HG03066 (cell line): ENCODE data around the gene EIF3F.

Experiments
- ATAC-seq: cut with Tn5 transposase; IDR thresholded peaks from one replicate; pipeline ENCODE4 v1.9.1; 2021; ENCODE audit warnings: low read depth; ENCODE audit not compliant: unreplicated experiment

The EIF3F gene

GRCh38 chr11:7986768-7987559, at the start of gene EIF3F:
Gene EIF3F, plus strand, starts transcription at chr11:7987337. Its CDS starts 16 bp downstream, at chr11:7987353.
- peak; percentile 94 for ATAC-seq

- ATAC-seq: no peak
These were observed 46.0 kb upstream of the EIF3F start for GRCh38 chr11:7941146-7941545.

GRCh38 chr11:7941608-7942007, 45.5 kb upstream of the EIF3F start, which contains the start of gene OR10A3:
Gene OR10A3, minus strand, starts transcription at chr11:7941708. Its CDS starts 2,188 bp downstream, at chr11:7939520.
- ATAC-seq: no peak

- no peak for ATAC-seq
These were observed 43.0 kb upstream of the EIF3F start for GRCh38 chr11:7944123-7944522.

- no peak for ATAC-seq
These were observed 37.2 kb upstream of the EIF3F start for GRCh38 chr11:7949934-7950333.

GRCh38 chr11:7955191-7955590, 31.9 kb upstream of the EIF3F start:
- ATAC-seq: no peak

GRCh38 chr11:7964261-7964660, 22.9 kb upstream of the EIF3F start:
- no peak for ATAC-seq

GRCh38 chr11:7964873-7965272, 22.3 kb upstream of the EIF3F start:
- no peak for ATAC-seq

GRCh38 chr11:7965386-7965785, 21.8 kb upstream of the EIF3F start, which contains the start of gene NLRP10:
Gene NLRP10, minus strand, starts transcription at chr11:7965447. Its CDS starts 1,952 bp downstream, at chr11:7963495.
- ATAC-seq: no peak

GRCh38 chr11:7967097-7967496, 20.0 kb upstream of the EIF3F start:
- ATAC-seq: no peak

- ATAC-seq: no peak
These were observed 19.3 kb upstream of the EIF3F start for GRCh38 chr11:7967826-7968225.

GRCh38 chr11:7968686-7969085, 18.5 kb upstream of the EIF3F start:
- ATAC-seq: no peak

- no peak for ATAC-seq
These were observed 17.1 kb upstream of the EIF3F start for GRCh38 chr11:7969756-7970646.

GRCh38 chr11:7971846-7972245, 15.3 kb upstream of the EIF3F start:
- ATAC-seq: no peak

GRCh38 chr11:7973011-7973410, 14.1 kb upstream of the EIF3F start:
- no peak for ATAC-seq

- ATAC-seq: no peak
These were observed 12.5 kb upstream of the EIF3F start for GRCh38 chr11:7974668-7975067.

- ATAC-seq: no peak
These were observed 9.8 kb upstream of the EIF3F start for GRCh38 chr11:7977232-7977917.

- ATAC-seq: no peak
These were observed 5.4 kb upstream of the EIF3F start for GRCh38 chr11:7981619-7982157.

- ATAC-seq: no peak
These were observed 4.5 kb upstream of the EIF3F start for GRCh38 chr11:7982582-7983119.
